DMS53 (cell line): ENCODE results near the gene LYVE1.

ENCODE experiments used
- DNase-seq: peaks from one replicate; lab custom pipeline; 2025; lab: John Stamatoyannopoulos, UW

LYVE1 gene

DNA sequence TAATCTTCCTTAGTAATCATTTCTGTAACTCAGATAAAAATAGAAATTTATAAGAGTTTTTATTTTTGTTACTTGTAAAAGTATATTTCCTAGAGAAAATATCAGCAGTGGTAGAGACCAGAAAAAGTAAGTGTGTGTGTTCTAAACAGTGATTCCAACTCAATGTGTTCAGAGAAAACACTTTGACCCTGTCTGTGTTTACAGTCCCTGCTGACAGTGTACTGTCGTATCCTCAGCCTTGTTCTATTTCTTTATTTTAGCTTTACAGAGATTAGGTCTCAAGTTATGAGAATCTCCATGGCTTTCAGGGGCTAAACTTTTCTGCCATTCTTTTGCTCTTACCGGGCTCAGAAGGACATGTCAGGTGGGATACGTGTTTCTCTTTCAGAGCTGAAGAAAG, 10.2 kb downstream of the LYVE1 start:
- DNase-seq = no peak

DNA sequence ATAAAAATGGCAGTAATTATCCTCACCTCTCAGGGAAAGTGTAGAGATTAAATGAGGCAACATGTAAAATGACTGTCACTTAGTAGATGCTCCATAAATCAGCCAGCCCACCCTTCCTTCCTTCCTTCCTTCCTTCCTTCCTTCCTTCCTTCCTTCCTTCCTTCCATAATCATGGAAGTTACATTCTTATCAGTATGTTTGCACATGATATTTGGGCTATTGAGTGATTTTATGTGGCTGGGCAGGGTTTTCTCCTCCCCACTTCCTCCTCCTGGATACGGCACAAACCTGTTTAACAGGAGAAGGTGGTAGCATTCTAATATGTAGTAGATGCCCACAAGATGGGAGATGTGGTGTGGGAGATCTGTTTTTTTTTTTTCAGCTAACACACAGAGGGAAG, 11.9 kb downstream of the LYVE1 start:
- DNase-seq = peak; percentile 32

DNA sequence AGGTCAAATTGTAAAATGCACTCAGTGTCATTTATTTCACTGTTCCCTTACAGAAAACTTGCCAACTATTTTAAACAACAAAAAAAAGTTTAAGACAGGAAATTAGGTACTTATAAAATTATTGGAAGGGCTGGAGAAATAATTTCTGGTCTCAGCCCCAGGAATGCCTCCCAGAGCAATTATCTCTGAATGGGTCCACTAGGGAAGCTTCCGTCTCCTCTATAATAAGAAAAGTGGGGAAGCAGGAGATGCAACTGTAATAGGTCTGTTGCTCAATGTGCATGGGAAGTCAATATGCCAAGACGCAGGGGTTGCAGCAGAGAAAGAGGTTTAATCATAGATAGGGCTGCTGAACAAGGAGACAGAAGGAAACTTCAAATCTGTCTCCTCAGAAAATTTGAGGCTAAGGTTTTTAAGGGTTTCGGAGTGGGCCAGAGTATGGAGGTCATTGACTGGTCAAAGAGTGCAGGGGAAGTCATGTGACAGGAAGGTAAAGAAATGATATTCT, 16.6 kb downstream of the LYVE1 start:
- DNase-seq = no peak

DNA sequence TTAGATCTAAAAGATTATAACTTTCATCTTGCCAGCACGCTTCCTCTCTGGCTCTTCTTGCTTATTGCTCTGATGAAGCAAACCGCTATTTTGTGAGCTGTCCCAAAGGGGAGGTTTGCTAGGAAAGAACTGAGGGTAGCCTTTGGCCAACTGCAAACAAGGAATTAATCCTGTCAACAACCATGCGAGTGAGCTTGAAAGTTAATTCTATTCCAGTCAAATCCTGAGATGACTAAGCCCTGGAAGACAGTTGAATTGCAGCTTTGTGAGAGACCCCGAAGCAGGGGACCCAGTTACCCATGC, 17.2 kb downstream of the LYVE1 start:
- DNase-seq = no peak

DNA sequence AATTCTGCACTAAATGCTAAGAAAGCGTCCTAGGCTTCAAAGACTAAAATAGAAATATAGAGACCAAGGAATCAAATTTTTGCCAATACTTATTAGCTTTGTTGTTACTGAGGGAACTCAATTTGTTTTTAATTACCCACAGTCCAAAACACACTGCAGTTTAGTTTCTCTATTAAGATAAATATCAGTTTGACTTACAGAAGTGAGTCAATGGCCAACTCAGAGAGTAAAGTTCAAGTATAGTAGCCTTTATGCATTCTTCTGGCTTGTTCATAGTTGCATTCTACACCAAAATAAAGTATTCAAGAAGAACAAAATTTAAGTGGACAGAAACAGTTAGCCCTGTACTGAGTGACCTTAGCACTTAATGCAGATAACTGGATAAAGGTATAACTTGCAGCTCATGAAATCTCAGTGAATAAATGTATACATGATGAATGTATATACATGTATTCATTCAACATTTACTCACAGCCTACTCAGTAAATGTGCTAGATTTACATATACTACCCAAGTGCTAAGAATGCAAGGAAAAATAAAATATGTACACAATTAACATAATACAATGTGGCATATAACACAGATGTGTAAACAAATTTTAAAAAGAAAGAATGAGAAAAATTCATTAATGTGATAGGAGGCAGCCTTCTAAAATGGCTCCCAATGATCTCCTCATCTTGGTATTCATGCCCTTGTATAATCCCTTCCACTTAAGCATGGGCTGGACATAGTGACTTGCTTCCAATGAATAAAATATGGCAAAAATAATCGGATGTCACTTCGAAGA, 17.8 kb downstream of the LYVE1 start:
- DNase-seq = no peak

DNA sequence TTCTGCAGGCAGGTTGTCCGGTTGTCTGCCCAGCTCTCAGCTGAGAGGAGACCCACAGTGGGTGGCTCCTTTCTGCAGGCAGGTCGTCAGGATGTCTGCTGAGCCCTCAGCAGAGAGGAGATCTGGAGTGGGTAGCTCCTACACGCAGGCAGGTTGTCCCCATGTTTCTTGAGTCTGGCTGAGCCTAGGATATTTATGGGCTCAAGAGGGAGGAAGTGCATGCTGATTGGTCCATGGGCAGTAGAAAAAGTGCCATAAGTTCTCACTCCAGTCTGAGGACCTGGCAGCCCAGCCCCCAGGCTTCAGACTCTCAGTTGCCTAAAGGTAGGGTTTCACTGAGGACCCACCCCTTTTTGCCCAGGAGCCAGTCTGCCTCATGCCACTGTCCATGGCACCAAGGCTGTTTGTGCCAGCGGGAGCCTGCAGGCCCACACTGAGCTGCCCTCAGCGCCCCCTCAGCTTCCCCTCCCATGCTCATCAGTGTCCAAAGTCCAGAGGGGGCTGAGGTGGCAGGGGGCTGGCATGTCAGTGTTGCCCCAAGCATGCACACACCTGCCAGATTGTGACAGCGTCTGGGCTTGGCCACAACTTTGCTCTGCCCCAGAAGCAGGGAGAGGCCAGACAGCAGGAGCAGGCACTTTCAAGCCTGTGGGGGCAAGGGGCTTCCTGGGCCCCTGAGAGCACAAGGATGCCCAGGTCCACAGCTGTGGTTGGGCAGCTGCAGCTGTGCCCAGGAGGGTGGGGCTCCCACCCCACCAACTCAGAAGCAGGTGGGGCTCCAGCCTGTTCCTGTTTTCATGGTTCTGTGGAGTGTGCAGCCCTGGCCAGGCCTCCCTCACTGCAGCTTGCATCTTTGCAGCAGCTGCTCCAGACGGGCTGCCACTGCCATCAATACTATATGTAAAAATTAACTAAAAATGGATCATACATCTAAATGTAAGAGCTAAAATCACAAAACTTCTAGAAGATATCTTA, 23.7 kb downstream of the LYVE1 start:
- no peak for DNase-seq

DNA sequence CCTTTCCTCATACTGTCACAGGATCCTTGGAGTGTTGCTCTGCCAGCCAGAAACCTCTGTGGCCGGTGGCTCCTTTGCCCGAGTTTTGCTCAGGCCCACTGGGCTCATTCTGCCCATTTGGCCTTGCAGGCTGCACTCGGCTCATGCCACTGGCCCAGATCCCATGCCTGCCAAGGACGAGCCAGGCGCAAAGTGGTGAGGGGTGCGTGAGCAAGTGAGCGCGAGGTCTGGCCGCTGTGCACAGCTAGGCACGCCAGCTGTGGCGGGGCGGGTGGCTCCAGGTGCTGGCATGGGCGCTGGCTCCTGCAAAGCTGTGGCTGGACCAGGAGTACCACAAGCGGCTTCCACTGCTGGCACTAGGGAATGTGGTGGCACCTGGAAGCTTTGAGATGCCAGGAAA, 24.7 kb downstream of the LYVE1 start:
- DNase-seq = no peak

DNA sequence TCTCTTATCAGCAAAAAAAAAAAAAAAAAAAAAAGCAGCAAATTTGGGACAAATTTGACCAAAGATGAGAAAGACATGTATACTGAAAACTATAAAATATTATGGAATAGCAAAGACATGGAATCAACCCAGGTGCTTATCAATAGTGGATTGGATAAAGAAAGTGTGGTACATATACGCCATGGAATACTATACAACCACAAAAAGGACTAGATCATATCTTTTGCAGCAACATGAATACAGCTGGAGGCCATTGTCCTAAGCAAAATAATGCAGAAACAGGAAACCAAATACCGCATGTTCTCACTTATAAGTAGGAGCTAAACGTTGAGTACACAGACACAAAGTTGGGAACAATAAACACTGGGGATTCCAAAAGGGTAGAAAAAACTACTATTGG, 25.7 kb downstream of the LYVE1 start:
- no peak for DNase-seq

DNA sequence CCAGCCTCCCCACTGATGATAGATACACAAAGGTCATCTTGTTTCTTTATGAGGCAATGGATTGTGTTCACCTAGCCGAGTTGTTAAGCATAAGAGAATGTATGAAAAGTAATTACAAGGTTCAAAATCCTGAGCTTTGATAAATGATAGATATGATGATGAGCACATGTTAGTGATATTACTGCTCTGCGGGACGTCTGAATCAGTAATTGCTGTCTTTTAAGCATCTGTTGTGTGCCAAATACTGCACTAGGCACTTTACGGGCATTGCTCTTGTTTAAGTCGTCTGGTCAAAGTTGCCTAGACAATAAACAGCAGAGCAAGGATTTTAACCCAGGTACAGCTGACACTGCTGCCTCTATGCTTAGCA, 26.9 kb downstream of the LYVE1 start:
- peak; percentile 72 for DNase-seq

DNA sequence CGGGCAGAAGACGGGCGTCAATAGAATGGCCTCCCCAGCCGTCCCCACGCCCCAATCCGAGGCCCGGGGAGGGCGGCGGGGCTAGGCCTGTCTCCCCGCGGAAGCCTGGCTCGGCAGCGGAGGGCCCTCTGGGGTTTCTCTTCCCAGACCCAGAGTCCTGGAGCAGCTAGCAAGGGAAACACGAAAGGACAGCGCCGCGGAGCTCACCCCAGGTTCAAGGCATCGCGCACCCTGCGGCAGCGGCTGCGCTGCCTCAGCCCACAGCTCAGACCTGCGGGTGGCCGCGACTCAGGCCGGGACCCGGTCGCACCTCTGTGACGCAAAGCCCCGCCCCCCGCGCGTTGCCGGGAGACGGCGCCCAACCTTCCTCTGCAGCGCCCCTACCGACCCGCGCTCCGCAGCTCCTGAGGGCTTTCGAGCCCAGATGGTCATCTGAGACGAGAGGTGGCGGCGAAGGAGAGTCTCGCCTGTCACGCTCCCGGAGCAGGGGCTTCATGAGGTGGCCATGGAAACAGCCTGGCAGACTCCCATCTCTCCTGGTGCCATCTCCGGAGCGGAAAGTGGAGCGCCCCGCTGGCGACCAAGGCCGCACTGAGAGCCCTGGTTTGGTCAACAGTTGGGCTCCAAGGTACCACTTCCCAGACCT, 27.4 kb downstream of the LYVE1 start, which contains the start of gene RNF141:
RNF141 (minus strand) TSS at position 273 of the 646 bp plus-strand sequence. CDS start 7,029 bp downstream, outside the sequence.
- DNase-seq = peak; percentile 98

DNA sequence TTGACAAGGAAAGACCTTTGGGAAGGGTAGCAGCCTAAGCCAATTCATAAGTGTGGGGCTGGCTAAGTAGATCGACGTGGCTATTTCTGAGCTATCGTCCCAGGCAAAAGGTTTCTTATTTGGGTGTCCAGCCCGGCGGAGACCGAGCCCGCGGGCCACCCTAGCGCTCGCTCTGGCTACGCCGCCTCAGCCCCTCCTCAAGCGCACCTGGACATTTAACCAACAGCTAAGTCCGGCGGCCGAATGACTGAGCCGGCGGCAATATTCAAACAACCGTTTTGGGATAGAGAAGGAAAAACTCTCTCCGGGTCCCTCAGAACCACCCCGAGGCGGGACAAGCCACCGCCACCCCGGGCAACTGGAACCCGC, 27.9 kb downstream of the LYVE1 start:
- DNase-seq = peak; percentile 81

DNA sequence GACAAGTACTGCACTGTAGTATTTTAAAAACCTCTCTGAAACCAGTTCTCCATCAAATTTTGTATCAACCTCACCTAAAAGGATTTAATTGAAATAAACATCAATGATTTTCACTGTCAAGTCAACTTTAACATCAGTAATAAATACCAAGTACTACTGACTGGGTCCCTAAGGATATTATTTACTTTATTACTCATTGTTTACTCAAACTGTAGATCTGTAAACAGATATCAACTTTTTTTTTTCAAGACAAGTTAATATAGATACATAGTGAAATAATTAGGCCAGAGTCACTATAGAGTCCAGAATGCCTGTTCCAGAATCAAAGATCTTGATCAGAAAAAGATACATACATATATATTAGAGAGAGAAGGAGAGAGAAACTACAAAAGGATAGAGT, 29.1 kb downstream of the LYVE1 start:
- DNase-seq = peak; percentile 83

DNA sequence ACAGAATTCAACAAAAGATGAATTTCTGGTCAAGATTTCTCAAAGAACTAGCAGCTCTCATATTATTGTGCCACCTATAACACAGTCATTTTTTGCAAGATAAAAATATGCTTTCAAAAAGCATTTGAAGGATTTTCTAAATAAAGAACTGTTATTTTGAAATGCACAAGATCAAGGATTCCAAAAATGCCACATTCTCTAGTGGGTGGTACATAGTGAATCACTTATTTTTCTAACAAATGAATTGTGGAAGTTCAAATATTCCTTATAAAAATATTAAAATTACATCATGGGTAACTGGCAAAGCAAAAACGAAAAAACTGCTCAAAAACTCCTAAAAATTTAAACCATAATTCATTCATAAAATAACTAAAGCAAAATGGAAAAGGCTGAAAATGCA, 29.5 kb downstream of the LYVE1 start:
- DNase-seq = no peak

DNA sequence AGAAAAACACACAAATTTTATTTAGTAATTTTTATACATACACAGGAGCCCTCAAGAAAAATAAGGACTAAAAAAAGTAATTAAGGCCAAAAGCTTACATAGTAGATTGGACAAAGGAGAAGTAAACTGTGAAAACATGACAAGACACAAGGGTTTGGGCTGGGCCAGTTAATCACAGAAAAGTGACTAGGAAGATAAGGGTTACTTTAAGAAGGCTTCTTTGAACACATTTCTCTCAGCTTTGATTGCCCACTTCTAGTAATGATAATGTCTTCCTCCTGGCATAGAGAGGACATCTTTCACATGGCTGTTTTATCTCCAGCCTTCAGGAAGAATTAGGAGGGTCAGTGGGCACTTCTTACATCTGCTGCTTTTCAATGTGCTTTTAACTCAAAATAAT, 30.9 kb downstream of the LYVE1 start:
- no peak for DNase-seq

DNA sequence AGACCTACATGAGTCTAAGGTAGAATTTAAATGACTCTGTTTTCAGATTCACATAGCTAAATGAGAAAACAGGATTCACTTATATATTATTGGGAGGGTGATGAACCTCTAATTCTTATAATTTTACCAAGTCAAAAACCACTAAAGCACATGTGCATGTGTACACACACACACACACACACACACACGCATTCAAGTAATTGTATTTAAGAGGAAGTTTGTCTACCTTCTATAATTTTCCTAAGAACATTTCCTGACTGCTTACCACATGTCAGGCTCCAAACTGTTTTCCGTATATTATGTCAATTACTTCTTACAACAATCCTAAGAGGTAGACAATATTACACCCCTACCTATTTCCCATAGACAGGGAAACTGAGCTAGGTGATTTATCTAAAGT, 34.1 kb downstream of the LYVE1 start:
- no peak for DNase-seq

DNA sequence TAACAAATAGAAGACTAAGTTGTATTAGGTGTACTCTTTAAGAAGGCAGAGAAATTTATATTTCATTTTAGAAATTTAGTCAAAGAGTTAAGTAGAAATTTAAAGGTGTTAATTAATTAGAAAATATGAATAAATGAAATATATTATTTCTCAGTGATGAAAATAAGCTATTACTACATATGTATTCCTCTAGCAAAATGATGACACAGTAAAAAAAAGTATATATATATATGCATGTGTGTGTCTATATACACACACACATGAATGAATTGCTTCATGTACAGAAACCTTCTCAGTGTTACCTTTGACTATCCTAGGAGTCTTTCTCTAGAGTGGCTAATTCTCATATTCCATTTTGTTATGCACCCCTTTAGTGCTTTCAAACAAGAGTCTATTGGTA, 35.1 kb downstream of the LYVE1 start:
- DNase-seq = no peak

DNA sequence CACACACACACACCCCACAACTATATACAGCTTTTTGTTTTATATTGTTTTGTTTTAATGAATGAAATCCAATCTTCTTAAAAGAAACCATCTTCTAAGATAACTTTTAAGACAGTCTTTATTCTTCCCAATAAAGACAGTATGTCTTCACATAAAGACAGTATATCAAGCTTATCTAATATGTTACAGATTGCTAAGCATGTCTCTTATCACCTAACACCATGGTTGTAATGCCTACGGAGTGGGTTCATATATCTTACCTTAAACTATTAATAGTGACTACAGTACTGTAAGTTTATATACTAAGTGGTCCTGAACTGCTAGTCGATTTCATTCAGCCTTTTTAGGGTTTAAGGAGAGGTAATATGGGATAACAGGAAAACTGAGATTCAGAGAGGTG, 35.9 kb downstream of the LYVE1 start:
- DNase-seq = no peak

DNA sequence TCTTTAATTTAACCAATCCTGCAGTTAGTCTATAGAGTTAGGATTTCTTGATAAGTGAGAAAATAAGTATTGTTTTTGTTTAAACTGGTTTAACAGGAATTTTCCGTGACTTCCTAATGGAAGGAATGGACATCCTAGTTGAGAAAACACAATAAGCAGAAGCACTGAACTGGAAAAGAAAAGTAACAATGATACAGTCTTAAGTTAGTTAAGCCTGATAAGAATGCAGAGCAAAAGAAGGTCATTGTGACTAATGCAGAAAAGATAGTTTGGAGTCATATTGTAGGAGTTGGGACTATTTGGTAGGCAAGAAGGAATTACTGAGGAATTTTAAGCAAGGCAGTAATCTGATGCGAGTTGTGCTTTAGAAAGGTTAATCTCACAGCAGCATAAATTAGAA, 39.2 kb downstream of the LYVE1 start:
- no peak for DNase-seq

DNA sequence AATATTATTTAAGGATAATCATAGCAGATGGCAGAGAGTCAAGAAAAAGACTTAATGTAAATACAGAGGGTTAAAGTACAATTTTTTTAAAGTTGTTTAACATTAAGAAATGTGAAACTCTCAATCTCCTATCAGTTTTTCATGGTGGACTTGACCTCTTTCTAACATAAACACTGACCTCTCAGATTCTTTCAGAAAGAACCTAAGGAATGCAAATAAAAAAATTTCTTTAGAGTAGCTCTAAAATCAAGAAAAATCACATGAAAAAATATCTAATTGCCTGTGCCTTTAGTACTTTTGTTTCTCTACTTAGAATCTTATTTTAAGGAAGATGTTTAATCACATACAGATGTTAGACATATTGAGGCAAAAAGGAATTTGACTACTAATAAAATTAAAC, 40.3 kb downstream of the LYVE1 start:
- no peak for DNase-seq

DNA sequence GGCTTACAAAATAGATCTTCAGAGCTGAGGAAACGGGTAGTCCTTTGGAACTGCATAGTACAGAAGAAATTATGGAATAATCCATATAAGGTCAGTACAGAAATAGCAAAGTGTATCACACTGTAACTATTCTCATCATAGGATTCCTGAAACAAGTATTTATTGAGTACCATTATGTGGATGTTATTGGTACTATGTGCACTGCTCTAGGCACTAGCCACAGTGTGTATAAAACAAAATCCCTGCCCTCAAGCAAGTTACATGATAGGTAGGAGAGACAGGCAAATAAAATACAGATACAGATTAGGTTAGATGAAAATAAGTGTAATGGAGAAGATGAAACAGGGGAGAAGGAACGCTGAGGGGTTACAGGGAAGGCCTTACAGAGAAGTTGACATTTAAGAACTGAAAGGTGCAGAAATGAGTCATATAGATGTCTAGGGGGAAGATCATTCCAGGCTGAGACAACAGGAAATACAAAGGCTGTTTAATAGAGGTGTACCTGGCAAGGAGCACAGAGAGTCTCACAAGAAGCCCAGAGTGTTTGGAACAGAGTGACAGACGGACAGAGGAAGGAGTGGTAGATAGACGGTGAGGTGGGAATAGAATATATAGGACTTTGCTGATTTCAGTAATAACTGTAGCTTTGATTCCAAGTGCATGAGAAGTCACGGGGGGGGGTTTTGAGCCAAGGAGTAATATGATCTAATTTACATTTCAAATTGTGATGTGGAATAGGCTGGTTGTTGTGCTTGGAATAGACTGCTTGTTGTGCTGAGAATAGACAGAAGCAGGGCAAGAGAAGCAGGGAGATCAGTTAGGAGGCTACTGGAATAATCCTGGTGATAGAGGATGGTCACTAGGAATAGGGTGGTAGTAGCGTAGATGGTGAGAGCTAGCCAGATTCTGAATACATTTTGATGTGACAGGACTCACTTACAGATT, 41.2 kb downstream of the LYVE1 start:
- peak; percentile 24 for DNase-seq

DNA sequence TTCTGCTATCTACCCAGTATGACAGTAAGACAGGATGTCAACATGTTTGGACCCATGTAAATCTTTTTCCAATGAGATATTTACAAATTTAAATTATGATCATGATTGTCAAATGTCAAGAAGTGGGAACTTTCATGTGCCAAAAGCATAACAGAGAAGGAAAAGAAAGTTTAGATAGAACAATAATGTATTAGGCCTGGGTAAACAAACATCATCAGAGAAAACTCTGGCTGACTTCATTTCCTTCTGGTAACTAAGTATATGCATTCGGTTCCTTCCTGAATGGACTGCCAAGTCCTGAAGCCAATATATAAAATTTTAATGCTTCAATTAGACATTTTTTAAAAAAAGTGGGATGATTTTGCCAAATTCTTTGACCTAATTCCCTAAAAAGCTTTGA, 44.0 kb downstream of the LYVE1 start:
- DNase-seq = no peak

DNA sequence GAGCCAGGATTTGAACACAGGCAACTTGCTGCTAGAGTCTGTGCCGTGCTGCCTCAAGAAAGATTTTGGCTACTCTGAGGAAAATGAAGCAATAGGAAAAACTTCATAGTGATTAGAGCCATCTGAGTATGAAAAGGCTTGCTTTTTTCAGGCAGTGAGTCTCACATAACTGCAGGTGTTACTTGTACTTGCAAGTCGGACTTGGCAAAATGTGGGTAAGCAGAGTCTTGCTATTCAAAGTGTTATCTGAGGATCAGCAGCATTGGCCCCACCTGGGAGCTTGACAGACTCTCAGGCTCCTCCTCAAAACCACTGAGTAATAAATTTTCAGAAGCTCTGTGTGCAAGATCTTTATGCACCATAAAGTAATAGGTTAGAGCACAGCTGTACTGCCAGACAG, 45.5 kb downstream of the LYVE1 start:
- DNase-seq = no peak
